OCI-LY1 (cell line): ENCODE data around the gene ZNF175.

ENCODE experiments used
- CTCF ChIP-seq: fragments of 200-600 bp; sonication (generic), shearing (Covaris generic); IDR thresholded peaks from 2 replicates; pipeline ENCODE4 v1.5.1; 2017; ENCODE audit warnings: mild to moderate bottlenecking, antibody characterized with exemption, low read length, moderate library complexity, mixed read lengths
- EZH2 ChIP-seq: fragments of 200-600 bp; sonication (generic), shearing (Covaris generic); IDR thresholded peaks from 2 replicates; pipeline ENCODE4 v1.8.0; 2017; ENCODE audit warnings: borderline replicate concordance, mixed run types, mild to moderate bottlenecking, antibody characterized with exemption, low read length, moderate library complexity, mixed read lengths

DNA sequence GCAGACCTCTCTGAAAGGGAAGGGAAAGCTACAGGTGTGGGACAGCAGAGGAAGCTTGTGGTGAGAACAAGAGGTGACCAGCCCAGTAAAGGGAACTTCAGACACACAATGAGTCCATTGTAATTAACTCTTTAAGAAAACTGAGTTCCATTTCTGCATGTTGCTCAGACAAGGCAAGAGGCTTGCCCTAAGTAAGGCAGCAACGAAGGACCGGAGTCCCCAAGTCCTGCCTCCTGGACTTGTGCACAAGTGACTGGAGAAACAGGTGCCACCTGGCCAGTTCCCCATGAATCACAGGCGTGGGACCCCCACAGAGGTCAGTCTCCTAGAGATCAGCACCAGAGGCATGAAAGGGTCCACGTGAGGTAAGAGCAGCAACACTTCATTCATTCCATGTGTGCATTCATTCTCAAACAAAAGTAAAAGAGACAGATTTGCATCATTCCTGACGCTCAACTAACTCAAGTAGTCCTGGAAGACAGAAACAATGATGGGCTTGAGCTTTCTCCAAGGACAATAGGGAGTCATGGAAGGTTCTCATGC lies 24.9 kb upstream of the ZNF175 start:
- TF ChIP-seq EZH2 (no peak), CTCF (no peak)
